K562 (cell line): ENCODE results near the gene SIRPG. TPM values are rescaled to one million over a fixed set of nuclear protein-coding genes. Genes with fewer than 3 reads are reported as not detected.

Experiments used
- ATAC-seq: fragments of 200-7000 bp; cut with Tn5 transposase; 3 replicates; pipeline ENCODE4 v1.9.1; 2020; ENCODE audit warnings: moderate library complexity
- BruUV-seq: library from RNA; stranded (reverse); fragments of 400-500 nt; replicated peaks from 2 replicates; lab custom pipeline; 2021; lab: Mats Ljungman, UMichigan
- CTCF ChIA-PET: fragments of 300-600 bp; formaldehyde crosslinking; extraction: SDS; loops from one replicate; lab custom pipeline; 2021; ENCODE audit warnings: low intra/inter-chr PET ratio; lab: Yijun Ruan, JAX
- POLR2A ChIA-PET: fragments of 300-600, 350-650 bp; sonication (Branson Sonifier 250); formaldehyde crosslinking; extraction: SDS; loops from one replicate; lab custom pipeline; 2021; ENCODE audit warnings: antibody characterized with exemption, inconsistent platforms; lab: Yijun Ruan, JAX
- DNase-seq, 4 experiments: peaks; one replicate each; pipeline versions ENCODE4 v3.0.0 to v3.0.0-alpha.2; 2011 to 2018; ENCODE audit warnings: low spot score in 3 of 4, mixed read lengths in 3 of 4; ENCODE audit errors: extremely low read depth in 1 of 4
- FAIRE-seq: peaks from 2 replicates; lab custom pipeline; 2011; peaks lifted over from hg19 to GRCh38; lab: Jason Lieb, UNC
- H2AFZ ChIP-seq: 2 replicates; pipeline ENCODE4 v1.6.0; 2011; ENCODE audit warnings: low read depth, low read length, control low read depth, inconsistent platforms
- H3K27ac ChIP-seq: fragments of 200-600 bp; 3 replicates; pipeline ENCODE4 v1.8.0; 2011; ENCODE audit warnings: low read depth, mild to moderate bottlenecking, control low read depth, inconsistent platforms, low read length, moderate library complexity, mixed read lengths; ENCODE audit errors: extremely low read depth
- H3K27me3 ChIP-seq, 2 experiments: fragments of 300-600 bp in 1 of 2; 2 replicates in 1 of 2; 3 replicates in 1 of 2; pipeline versions ENCODE4 v1.6.0 to v1.8.0; 2011; ENCODE audit warnings: inconsistent platforms in 2 of 2, low read length in 2 of 2, mild to moderate bottlenecking in 1 of 2, mixed read lengths in 1 of 2, moderate library complexity in 1 of 2; ENCODE audit not compliant: control insufficient read depth in 2 of 2, insufficient read depth in 2 of 2
- H3K36me3 ChIP-seq: fragments of 300-600 bp; 3 replicates; pipeline ENCODE4 v1.8.0; 2011; ENCODE audit warnings: mild to moderate bottlenecking, low read length, inconsistent platforms; ENCODE audit not compliant: control insufficient read depth, insufficient read depth
- H3K4me1 ChIP-seq, 2 experiments: fragments of 200-600 bp in 1 of 2; replicated peaks in 1 of 2; 2 replicates in 1 of 2; 3 replicates in 1 of 2; pipeline versions ENCODE4 v1.5.1 to v1.8.0; 2011; ENCODE audit warnings: inconsistent platforms in 2 of 2, low read length in 2 of 2, mild to moderate bottlenecking in 1 of 2, mixed read lengths in 1 of 2, moderate library complexity in 1 of 2; ENCODE audit not compliant: control insufficient read depth in 2 of 2, insufficient read depth in 2 of 2
- H3K4me2 ChIP-seq: 2 replicates; pipeline ENCODE4 v1.6.1; 2011; ENCODE audit warnings: low read length, control low read depth, inconsistent platforms, mixed read lengths; ENCODE audit not compliant: insufficient read depth
- H3K4me3 ChIP-seq: fragments of 200-600 bp; sonication (generic), shearing (Covaris generic); 2 replicates; pipeline ENCODE4 v1.5.1; 2016; ENCODE audit warnings: control low read depth, inconsistent platforms
- H3K79me2 ChIP-seq: fragments of 200-600 bp; 3 replicates; pipeline ENCODE4 v1.8.0; 2011; ENCODE audit warnings: low read length, inconsistent platforms; ENCODE audit not compliant: control insufficient read depth, insufficient read depth
- H3K9ac ChIP-seq, 2 experiments: 2 replicates each; pipeline versions ENCODE4 v1.6.0 to v1.6.1; 2011; ENCODE audit warnings: low read depth in 2 of 2, low read length in 2 of 2, control low read depth in 1 of 2, inconsistent platforms in 1 of 2, mild to moderate bottlenecking in 1 of 2, mixed read lengths in 1 of 2; ENCODE audit not compliant: insufficient read depth in 1 of 2
- H3K9me1 ChIP-seq: one replicate; pipeline ENCODE4 v1.6.0; 2011; ENCODE audit warnings: inconsistent platforms, mild to moderate bottlenecking, low read length, moderate library complexity; ENCODE audit not compliant: control insufficient read depth, insufficient read depth
- H3K9me3 ChIP-seq: replicated peaks from 2 replicates; pipeline ENCODE4 v1.5.1; 2011; ENCODE audit warnings: low read depth, low read length, inconsistent platforms; ENCODE audit not compliant: control insufficient read depth, insufficient read depth
- H4K20me1 ChIP-seq: replicated peaks from 2 replicates; pipeline ENCODE4 v1.6.1; 2011; ENCODE audit warnings: low read length, inconsistent platforms, mixed read lengths; ENCODE audit not compliant: control insufficient read depth, insufficient read depth
- GTF2E2 ChIP-seq: fragments of 200-800 bp; sonication (Bioruptor generic); IDR thresholded peaks from 2 replicates; pipeline ENCODE4 v1.6.1; 2016; ENCODE audit warnings: missing genetic modification characterization, missing compliant biosample characterization
- KDM2B ChIP-seq: fragments of 250-450 bp; sonication (Bioruptor Pico); IDR thresholded peaks from 2 replicates; pipeline ENCODE4 v1.8.0; 2021; ENCODE audit warnings: mild to moderate bottlenecking, moderate library complexity
- KDM4B ChIP-seq, 2 experiments: fragments of 450-650 bp in 1 of 2; sonication (generic) in 1 of 2; IDR thresholded peaks; 2 replicates each; pipeline ENCODE4 v1.6.1; 2016 to 2017; ENCODE audit warnings: borderline replicate concordance in 2 of 2, antibody characterized with exemption in 1 of 2, low read depth in 1 of 2, mild to moderate bottlenecking in 1 of 2
- MAZ ChIP-seq, 2 experiments: fragments of 450-650 bp in 1 of 2; sonication (generic) in 1 of 2; formaldehyde crosslinking; IDR thresholded peaks in 1 of 2; conservative IDR thresholded peaks in 1 of 2; 2 replicates each; pipeline versions ENCODE4 v1.4.0 to v1.5.0; 2020; ENCODE audit warnings: mild to moderate bottlenecking in 1 of 2, missing genetic modification reagents in 1 of 2
- MCM5 ChIP-seq: fragments of 450-650 bp; IDR thresholded peaks from 2 replicates; pipeline ENCODE4 v1.6.1; 2016; ENCODE audit warnings: low read depth
- MIER1 ChIP-seq: fragments of 450-650 bp; IDR thresholded peaks from 2 replicates; pipeline ENCODE4 v1.6.1; 2016; ENCODE audit warnings: antibody characterized with exemption, mild to moderate bottlenecking, low read depth
- MTA2 ChIP-seq: fragments of 450-650 bp; IDR thresholded peaks from 2 replicates; pipeline ENCODE4 v1.6.1; 2016; ENCODE audit warnings: low read depth
- NCOA1 ChIP-seq: fragments of 450-650 bp; IDR thresholded peaks from 2 replicates; pipeline ENCODE4 v1.6.1; 2016; ENCODE audit warnings: low read depth
- NCOA6 ChIP-seq: fragments of 450-650 bp; IDR thresholded peaks from 2 replicates; pipeline ENCODE4 v1.6.1; 2017; ENCODE audit warnings: mild to moderate bottlenecking
- PRMT5 ChIP-seq: sonication (generic); formaldehyde crosslinking; IDR thresholded peaks from 2 replicates; pipeline ENCODE4 v1.5.0; 2020; ENCODE audit warnings: missing genetic modification reagents
- PTRF ChIP-seq: fragments of 450-650 bp; IDR thresholded peaks from 2 replicates; pipeline ENCODE4 v1.6.1; 2016; ENCODE audit warnings: mild to moderate bottlenecking, missing genetic modification characterization, missing compliant biosample characterization
- SRSF1 ChIP-seq: fragments of 200-400 bp; formaldehyde crosslinking; IDR thresholded peaks from 2 replicates; pipeline ENCODE4 v1.6.1; 2017; ENCODE audit warnings: mild to moderate bottlenecking, low read depth, low read length, moderate library complexity
- ZBTB7A ChIP-seq: IDR thresholded peaks from 2 replicates; pipeline ENCODE4 v1.6.1; 2011; ENCODE audit warnings: low read depth, mild to moderate bottlenecking, low read length, moderate library complexity, borderline replicate concordance; ENCODE audit not compliant: control insufficient read depth
- ZNF507 ChIP-seq: conservative IDR thresholded peaks from 2 replicates; pipeline ENCODE4 v1.6.1; 2017; ENCODE audit warnings: missing genetic modification characterization, missing compliant biosample characterization
- ZNF75A ChIP-seq: fragments of 450-650 bp; formaldehyde crosslinking; IDR thresholded peaks from 2 replicates; pipeline ENCODE4 v1.4.0; 2020; ENCODE audit warnings: mild to moderate bottlenecking
- WGBS: fragments of 100-300 bp; shearing (Covaris generic); methylation state at CpG from one replicate; pipeline ENCODE4 v1.1.6; 2016; ENCODE audit warnings: low coverage, mixed read lengths; ENCODE audit not compliant: insufficient coverage; ENCODE audit errors: missing lambda C conversion rate; 5-methylcytosine and 5-hydroxymethylcytosine counted together
- in situ Hi-C: fragments of 300-500 bp; cut with MboI; formaldehyde crosslinking; loops from 4 replicates; pipeline ENCODE4 v1.15.0; 2018; ENCODE audit warnings: inconsistent platforms, mixed read lengths
- intact Hi-C: fragments of 100-400 bp; cut with micrococcal nuclease; formaldehyde crosslinking; loops from 2 replicates; pipeline ENCODE4 v1.14.2; 2022
- polyA plus RNA-seq, 8 experiments: library from polyadenylated mRNA; depleted of rRNA in 4 of 8; stranded (reverse) in 5 of 8; unstranded in 3 of 8; fragments of >200 nt; fragmentation: Nextera tagmentation in 2 of 8; fragmentation: Illumina TruSeq in 1 of 8; extraction: Ambion mirVana in 2 of 8; extraction: Trizol in 1 of 8; gene quantifications; 2 replicates each; pipeline versions ENCODE4 v1.2.1 to v1.2.3, GENCODE V29; 2011 to 2014; ENCODE audit warnings: inconsistent platforms in 1 of 8, missing spikeins in 1 of 8
- total RNA-seq, 7 experiments: library from RNA; depleted of rRNA in 6 of 7; stranded (reverse); fragments of >200 nt in 6 of 7; fragmentation: Illumina TruSeq in 2 of 7; extraction: Trizol in 2 of 7; gene quantifications; 2 replicates each; pipeline versions ENCODE4 v1.2.1 to v1.2.3, GENCODE V29; 2011 to 2021; ENCODE audit warnings: low replicate concordance in 1 of 7
- TF ChIP-seq, protein P1 (sequence below): fragments of 250-450 bp; sonication (Bioruptor Pico); IDR thresholded peaks from 2 replicates; pipeline ENCODE4 v1.8.0; 2021; ENCODE audit warnings: moderate library complexity, mild to moderate bottlenecking, inconsistent platforms
- TF ChIP-seq, protein P2 (sequence below), 2 experiments: fragments of 450-650 bp in 1 of 2; sonication (generic) in 1 of 2; formaldehyde crosslinking in 1 of 2; IDR thresholded peaks in 1 of 2; conservative IDR thresholded peaks in 1 of 2; 2 replicates each; pipeline versions ENCODE4 v1.6.1 to v1.8.1; 2016 to 2023; ENCODE audit warnings: mild to moderate bottlenecking in 2 of 2, moderate library complexity in 2 of 2, inconsistent platforms in 1 of 2, missing genetic modification reagents in 1 of 2

SIRPG gene
- total and polyA plus RNA-seq, 9 of the 15 experiments (the other 6 are each of a cell fraction or from before 2014, with no cell fraction given) = not detected

DNA sequence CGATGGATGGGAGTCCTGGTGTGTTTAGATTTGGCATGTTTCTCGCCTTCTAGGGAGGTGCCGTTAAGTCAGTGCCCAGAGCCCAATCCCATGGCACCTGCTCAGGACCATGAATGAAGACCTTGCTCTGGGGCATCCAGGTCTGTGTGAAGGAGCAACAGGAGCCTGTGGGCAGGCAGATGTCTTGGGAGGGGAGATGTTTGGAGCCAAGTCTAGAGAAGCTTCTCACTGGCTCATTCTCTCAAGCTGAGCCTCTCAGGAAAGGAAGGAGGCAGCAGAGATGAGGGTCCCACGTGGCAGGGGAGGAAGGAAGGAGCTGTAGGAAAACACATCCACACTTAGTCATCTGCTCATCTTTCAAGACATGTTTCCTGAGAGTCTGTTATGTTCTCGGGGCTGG, 28.3 kb downstream of the SIRPG start (continued):
- TF ChIP-seq SRSF1 = no peak
- TF ChIP-seq MCM5 = no peak

DNA sequence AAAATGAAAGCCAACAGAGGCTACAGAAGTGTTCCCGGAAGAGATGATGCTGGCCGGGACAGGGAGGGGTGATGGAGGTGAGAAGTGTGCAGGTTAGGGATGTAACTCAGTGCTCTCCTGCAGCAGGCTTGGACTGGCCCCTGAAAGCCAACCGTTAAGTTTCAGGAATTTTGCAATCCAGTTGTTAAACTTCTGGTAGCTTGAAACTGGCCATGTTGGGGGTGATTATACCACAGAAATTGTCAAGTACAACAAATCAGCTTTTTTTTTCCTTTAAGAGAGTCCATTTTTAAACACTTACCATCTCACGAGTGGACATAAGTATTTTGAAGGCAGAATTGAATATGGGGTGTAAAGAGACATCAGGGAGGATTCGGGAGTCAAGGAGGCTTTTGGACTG, 29.0 kb downstream of the SIRPG start:
- 2% methylated on average over 5 of the region's 5 CpGs for WGBS
- no peaks in the 10 kb centered on the region for H3K9me3 ChIP-seq
- ATAC-seq (no peak), DNase-seq (no peak), FAIRE-seq (no peak)
- H3K4me1 ChIP-seq = no peaks in the 10 kb centered on the region
- H3K79me2 ChIP-seq = no peaks in the 10 kb centered on the region
- in situ Hi-C loops = loop anchor here (10.0 kb wide), 1 partner anchor 264 kb away; no protein-coding TSS in a partner anchor
- no peak overlapping the region for H3K4me2 ChIP-seq
- no peaks in the 10 kb centered on the region for H3K9me1 ChIP-seq
- CTCF ChIA-PET = no interaction called here
- H3K36me3 ChIP-seq = no peaks in the 10 kb centered on the region
- no peak overlapping the region for H3K27ac ChIP-seq
- no peak overlapping the region for H3K9ac ChIP-seq
- no peak overlapping the region for H2AFZ ChIP-seq
- peaks cover 0 to 11% of the 10 kb centered on the region in 2 experiments; a peak in 2 of 5 replicates for H3K27me3 ChIP-seq
- no peak overlapping the region for H3K4me3 ChIP-seq
- BruUV-seq = no TSS peak
- POLR2A ChIA-PET = interaction anchor here (0.6 kb wide), 1 partner anchor 571 kb away, joined by 3 read pairs; no protein-coding TSS in a partner anchor
- TF ChIP-seq, protein P1, sequence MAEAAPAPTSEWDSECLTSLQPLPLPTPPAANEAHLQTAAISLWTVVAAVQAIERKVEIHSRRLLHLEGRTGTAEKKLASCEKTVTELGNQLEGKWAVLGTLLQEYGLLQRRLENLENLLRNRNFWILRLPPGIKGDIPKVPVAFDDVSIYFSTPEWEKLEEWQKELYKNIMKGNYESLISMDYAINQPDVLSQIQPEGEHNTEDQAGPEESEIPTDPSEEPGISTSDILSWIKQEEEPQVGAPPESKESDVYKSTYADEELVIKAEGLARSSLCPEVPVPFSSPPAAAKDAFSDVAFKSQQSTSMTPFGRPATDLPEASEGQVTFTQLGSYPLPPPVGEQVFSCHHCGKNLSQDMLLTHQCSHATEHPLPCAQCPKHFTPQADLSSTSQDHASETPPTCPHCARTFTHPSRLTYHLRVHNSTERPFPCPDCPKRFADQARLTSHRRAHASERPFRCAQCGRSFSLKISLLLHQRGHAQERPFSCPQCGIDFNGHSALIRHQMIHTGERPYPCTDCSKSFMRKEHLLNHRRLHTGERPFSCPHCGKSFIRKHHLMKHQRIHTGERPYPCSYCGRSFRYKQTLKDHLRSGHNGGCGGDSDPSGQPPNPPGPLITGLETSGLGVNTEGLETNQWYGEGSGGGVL (CRISPR knock-in tag) = no peak
- TF ChIP-seq KDM2B (no peak), ZNF507 (tag) (no peak), PTRF (tag) (no peak), PRMT5 (no peak), ZBTB7A (no peak), MIER1 (no peak), KDM4B (IDR thresholded peaks at IDR 0.05; ENCODE audit: borderline replicate concordance in 2 of 2, low read depth in 1 of 2) (no peak), ZNF75A (CRISPR knock-in tag) (no peak), GTF2E2 (no peak), MAZ (CRISPR knock-in tag; conservative IDR thresholded peaks at IDR 0.05 in 1 of 2, IDR thresholded peaks at IDR 0.05 in 1 of 2) (no peak), NCOA6 (no peak), NCOA1 (no peak), MTA2 (no peak)
- TF ChIP-seq, protein P2, sequence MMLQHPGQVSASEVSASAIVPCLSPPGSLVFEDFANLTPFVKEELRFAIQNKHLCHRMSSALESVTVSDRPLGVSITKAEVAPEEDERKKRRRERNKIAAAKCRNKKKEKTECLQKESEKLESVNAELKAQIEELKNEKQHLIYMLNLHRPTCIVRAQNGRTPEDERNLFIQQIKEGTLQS (IDR thresholded peaks at IDR 0.05) = no peak
- TF ChIP-seq, protein P2 (CRISPR knock-in tag; conservative IDR thresholded peaks at IDR 0.05) = no peak
- intact Hi-C loops = no loop called here
- no peaks in the 10 kb centered on the region for H4K20me1 ChIP-seq
